ENCODE measurements around the gene RPL32.
A peak's percentile ranks its signal among the peaks of the same experiment; 100 is the strongest.

RPL32 gene

DNA sequence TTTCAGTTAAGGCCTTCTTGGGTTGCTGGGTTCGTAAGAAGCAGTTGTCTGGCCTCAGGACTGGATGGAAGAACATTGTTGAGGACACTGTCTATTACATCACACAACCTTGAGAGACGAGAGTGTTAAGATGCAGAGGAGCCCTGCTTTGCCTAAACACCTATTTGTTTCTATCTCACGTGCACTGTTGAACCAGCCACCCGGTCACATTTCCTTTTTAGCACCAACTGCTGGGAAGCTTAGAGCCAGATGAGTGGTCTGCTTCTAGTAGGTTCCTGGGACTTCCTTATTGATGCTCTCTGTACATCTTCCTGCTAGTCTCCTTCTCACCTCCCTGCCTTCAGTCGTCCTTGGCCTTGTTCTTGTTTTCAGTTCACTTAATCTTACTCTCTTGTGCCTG lies 22.6 kb downstream of the RPL32 start:
- Histone ChIP-seq H3K36me3 (ENCODE audit: control insufficient read depth, insufficient read depth, low read length) (peaks cover 6% of the 10 kb centered on the region), H3K9ac (ENCODE audit: low read length) (no peak overlapping the region), H3K4me3 (ENCODE audit: low read length) (no peak overlapping the region), H3K27me3 (ENCODE audit: control insufficient read depth, insufficient read depth, low read length) (no peaks in the 10 kb centered on the region), H3K27ac (ENCODE audit: low read depth, low read length) (no peak overlapping the region), H3K4me1 (ENCODE audit: control insufficient read depth, insufficient read depth, low read length) (no peaks in the 10 kb centered on the region)

- Histone ChIP-seq H3K9ac (ENCODE audit: low read length) (no peak overlapping the region), H3K27ac (ENCODE audit: low read depth, low read length) (no peak overlapping the region), H3K36me3 (ENCODE audit: control insufficient read depth, insufficient read depth, low read length) (peaks cover 6% of the 10 kb centered on the region), H3K4me1 (ENCODE audit: control insufficient read depth, insufficient read depth, low read length) (no peaks in the 10 kb centered on the region), H3K4me3 (ENCODE audit: low read length) (no peak overlapping the region), H3K27me3 (ENCODE audit: control insufficient read depth, insufficient read depth, low read length) (no peaks in the 10 kb centered on the region)
These were observed 23.1 kb downstream of the RPL32 start for GRCh38 chr3:12818273-12818672.

DNA sequence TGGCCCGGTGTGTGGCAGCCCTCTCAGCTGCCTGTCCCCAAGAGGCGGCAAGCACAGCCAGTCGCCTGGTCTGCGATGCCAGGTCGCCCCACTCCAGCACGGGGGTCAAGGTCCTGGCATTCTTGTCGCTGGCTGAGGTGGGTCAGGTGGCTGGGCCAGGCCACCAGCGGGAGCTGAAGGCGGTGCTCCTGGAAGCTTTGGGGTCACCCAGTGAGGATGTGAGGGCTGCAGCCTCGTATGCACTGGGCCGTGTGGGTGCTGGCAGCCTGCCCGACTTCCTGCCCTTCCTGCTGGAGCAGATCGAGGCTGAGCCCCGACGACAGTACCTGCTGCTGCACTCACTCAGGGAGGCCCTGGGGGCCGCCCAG lies 24.0 kb downstream of the RPL32 start:
- H3K9ac ChIP-seq (ENCODE audit: low read length) = no peak overlapping the region
- no peaks in the 10 kb centered on the region for H3K27me3 ChIP-seq (ENCODE audit: control insufficient read depth, insufficient read depth, low read length)
- H3K4me3 ChIP-seq (ENCODE audit: low read length) = no peak overlapping the region
- H3K4me1 ChIP-seq (ENCODE audit: control insufficient read depth, insufficient read depth, low read length) = no peaks in the 10 kb centered on the region
- H3K36me3 ChIP-seq (ENCODE audit: control insufficient read depth, insufficient read depth, low read length) = peaks cover 3% of the 10 kb centered on the region
- H3K27ac ChIP-seq (ENCODE audit: low read depth, low read length) = no peak overlapping the region

- peaks cover 3% of the 10 kb centered on the region for H3K36me3 ChIP-seq (ENCODE audit: control insufficient read depth, insufficient read depth, low read length)
- no peak overlapping the region for H3K4me3 ChIP-seq (ENCODE audit: low read length)
- no peak overlapping the region for H3K9ac ChIP-seq (ENCODE audit: low read length)
- no peak overlapping the region for H3K27ac ChIP-seq (ENCODE audit: low read depth, low read length)
- no peaks in the 10 kb centered on the region for H3K27me3 ChIP-seq (ENCODE audit: control insufficient read depth, insufficient read depth, low read length)
- H3K4me1 ChIP-seq (ENCODE audit: control insufficient read depth, insufficient read depth, low read length) = no peaks in the 10 kb centered on the region
These were observed 24.6 kb downstream of the RPL32 start for GRCh38 chr3:12816521-12817342.

GRCh38 chr3:12815719-12816118 lies 25.6 kb downstream of the RPL32 start:
- H3K36me3 ChIP-seq (ENCODE audit: control insufficient read depth, insufficient read depth, low read length) = peaks cover 3% of the 10 kb centered on the region
- no peak overlapping the region for H3K9ac ChIP-seq (ENCODE audit: low read length)
- no peak overlapping the region for H3K4me3 ChIP-seq (ENCODE audit: low read length)
- H3K4me1 ChIP-seq (ENCODE audit: control insufficient read depth, insufficient read depth, low read length) = peaks cover 1% of the 10 kb centered on the region
- H3K27ac ChIP-seq (ENCODE audit: low read depth, low read length) = no peak overlapping the region
- H3K27me3 ChIP-seq (ENCODE audit: control insufficient read depth, insufficient read depth, low read length) = no peaks in the 10 kb centered on the region

DNA sequence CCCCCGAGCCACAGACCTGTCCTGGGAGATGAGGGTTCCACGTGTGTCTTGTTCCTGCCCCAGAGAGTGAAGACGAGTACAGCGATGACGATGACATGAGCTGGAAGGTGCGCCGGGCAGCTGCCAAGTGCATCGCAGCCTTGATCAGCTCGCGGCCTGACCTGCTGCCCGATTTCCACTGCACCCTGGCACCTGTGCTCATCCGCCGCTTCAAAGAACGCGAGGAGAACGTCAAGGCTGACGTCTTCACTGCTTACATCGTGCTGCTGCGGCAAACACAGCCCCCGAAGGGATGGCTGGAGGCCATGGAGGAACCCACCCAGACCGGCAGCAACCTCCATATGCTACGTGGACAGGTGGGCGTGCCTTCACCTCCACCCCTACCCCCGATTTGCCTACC lies 26.3 kb downstream of the RPL32 start:
- Histone ChIP-seq H3K9ac (ENCODE audit: low read length) (no peak overlapping the region), H3K27ac (ENCODE audit: low read depth, low read length) (no peak overlapping the region), H3K36me3 (ENCODE audit: control insufficient read depth, insufficient read depth, low read length) (peaks cover 3% of the 10 kb centered on the region), H3K27me3 (ENCODE audit: control insufficient read depth, insufficient read depth, low read length) (no peaks in the 10 kb centered on the region), H3K4me3 (ENCODE audit: low read length) (no peak overlapping the region), H3K4me1 (ENCODE audit: control insufficient read depth, insufficient read depth, low read length) (peaks cover 2% of the 10 kb centered on the region)

- Histone ChIP-seq H3K36me3 (ENCODE audit: control insufficient read depth, insufficient read depth, low read length) (peaks cover 3% of the 10 kb centered on the region), H3K4me1 (ENCODE audit: control insufficient read depth, insufficient read depth, low read length) (peaks cover 2% of the 10 kb centered on the region)
These were observed 27.4 kb downstream of the RPL32 start for GRCh38 chr3:12813967-12814366.

GRCh38 chr3:12812812-12813211 lies 28.6 kb downstream of the RPL32 start:
- no peak overlapping the region for H3K27ac ChIP-seq (ENCODE audit: low read depth, low read length)
- no peak overlapping the region for H3K4me3 ChIP-seq (ENCODE audit: low read length)
- H3K4me1 ChIP-seq (ENCODE audit: control insufficient read depth, insufficient read depth, low read length) = peaks cover 2% of the 10 kb centered on the region
- H3K27me3 ChIP-seq (ENCODE audit: control insufficient read depth, insufficient read depth, low read length) = no peaks in the 10 kb centered on the region
- peaks cover 2% of the 10 kb centered on the region for H3K36me3 ChIP-seq (ENCODE audit: control insufficient read depth, insufficient read depth, low read length)
- no peak overlapping the region for H3K9ac ChIP-seq (ENCODE audit: low read length)

More at GRCh38 chr3:12813967-12814366, 27.4 kb downstream of the RPL32 start:
- no peaks in the 10 kb centered on the region for H3K27me3 ChIP-seq (ENCODE audit: control insufficient read depth, insufficient read depth, low read length)
- H3K9ac ChIP-seq (ENCODE audit: low read length) = no peak overlapping the region
- H3K4me3 ChIP-seq (ENCODE audit: low read length) = no peak overlapping the region
- no peak overlapping the region for H3K27ac ChIP-seq (ENCODE audit: low read depth, low read length)

GRCh38 chr3:12810961-12811360 lies 30.4 kb downstream of the RPL32 start:
- peak overlapping the region; percentile 16 for H3K27ac ChIP-seq (ENCODE audit: low read depth, low read length)
- no peak overlapping the region for H3K9ac ChIP-seq (ENCODE audit: low read length)
- no peaks in the 10 kb centered on the region for H3K36me3 ChIP-seq (ENCODE audit: control insufficient read depth, insufficient read depth, low read length)
- no peaks in the 10 kb centered on the region for H3K27me3 ChIP-seq (ENCODE audit: control insufficient read depth, insufficient read depth, low read length)
- H3K4me1 ChIP-seq (ENCODE audit: control insufficient read depth, insufficient read depth, low read length) = peaks cover 2% of the 10 kb centered on the region
- H3K4me3 ChIP-seq (ENCODE audit: low read length) = no peak overlapping the region

- Histone ChIP-seq H3K9ac (ENCODE audit: low read length) (no peak overlapping the region), H3K27ac (ENCODE audit: low read depth, low read length) (peak overlapping the region; percentile 83), H3K36me3 (ENCODE audit: control insufficient read depth, insufficient read depth, low read length) (no peaks in the 10 kb centered on the region)
These were observed 31.2 kb downstream of the RPL32 start for GRCh38 chr3:12810013-12810780.

DNA sequence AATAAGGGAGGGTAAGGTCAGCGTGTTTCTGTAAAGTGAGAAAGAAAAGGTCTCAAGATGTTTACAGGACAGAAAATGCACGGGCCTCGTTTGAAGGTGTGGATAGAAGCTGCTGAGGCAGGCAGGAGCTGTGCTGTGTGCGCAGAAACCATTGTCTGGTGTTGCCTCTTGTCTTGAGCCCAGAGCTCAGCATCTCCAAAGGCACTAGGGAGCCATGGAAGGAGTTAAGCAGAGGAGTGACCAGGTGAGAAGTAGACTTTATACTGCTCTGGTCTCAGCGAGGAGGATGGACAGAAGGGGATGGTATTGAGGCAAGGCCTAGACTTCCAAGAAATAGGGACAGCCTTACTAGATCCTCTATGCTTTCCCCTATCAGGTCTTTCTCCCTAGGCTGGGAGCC lies 31.9 kb downstream of the RPL32 start:
- Histone ChIP-seq H3K36me3 (ENCODE audit: control insufficient read depth, insufficient read depth, low read length) (peaks cover 3% of the 10 kb centered on the region), H3K27me3 (ENCODE audit: control insufficient read depth, insufficient read depth, low read length) (no peaks in the 10 kb centered on the region), H3K9ac (ENCODE audit: low read length) (no peak overlapping the region), H3K27ac (ENCODE audit: low read depth, low read length) (peak overlapping the region; percentile 83), H3K4me1 (ENCODE audit: control insufficient read depth, insufficient read depth, low read length) (peaks cover 2% of the 10 kb centered on the region), H3K4me3 (ENCODE audit: low read length) (peak overlapping the region; percentile 64)

More at GRCh38 chr3:12810013-12810780, 31.2 kb downstream of the RPL32 start:
- H3K4me1 ChIP-seq (ENCODE audit: control insufficient read depth, insufficient read depth, low read length) = peaks cover 2% of the 10 kb centered on the region
- no peaks in the 10 kb centered on the region for H3K27me3 ChIP-seq (ENCODE audit: control insufficient read depth, insufficient read depth, low read length)
- peak overlapping the region; percentile 64 for H3K4me3 ChIP-seq (ENCODE audit: low read length)

DNA sequence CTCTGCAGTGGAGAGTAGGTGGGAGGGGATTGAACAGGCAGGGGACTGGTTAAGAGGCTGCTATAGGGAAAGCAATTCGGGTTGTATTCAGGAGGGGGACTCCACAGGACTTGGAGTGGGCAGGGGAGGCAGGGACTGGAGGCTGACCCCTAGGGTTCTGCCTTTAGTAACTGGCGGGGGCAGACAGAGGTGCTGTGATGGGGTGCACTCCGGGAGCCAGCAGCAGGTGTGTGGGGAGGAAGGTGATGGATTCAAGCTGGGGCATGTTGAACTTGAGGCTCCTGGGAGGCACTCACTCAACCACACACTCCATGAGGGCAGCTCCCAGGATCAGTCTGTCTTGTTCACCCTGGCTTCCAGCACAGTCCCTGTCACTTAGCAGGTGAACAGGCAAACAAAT lies 32.4 kb downstream of the RPL32 start:
- Histone ChIP-seq H3K36me3 (ENCODE audit: control insufficient read depth, insufficient read depth, low read length) (peaks cover 4% of the 10 kb centered on the region), H3K4me3 (ENCODE audit: low read length) (no peak overlapping the region), H3K9ac (ENCODE audit: low read length) (no peak overlapping the region), H3K27ac (ENCODE audit: low read depth, low read length) (no peak overlapping the region), H3K4me1 (ENCODE audit: control insufficient read depth, insufficient read depth, low read length) (peaks cover 2% of the 10 kb centered on the region), H3K27me3 (ENCODE audit: control insufficient read depth, insufficient read depth, low read length) (no peaks in the 10 kb centered on the region)

Data from rectal smooth muscle tissue (tissue), 1 donor.